Vagina (tissue), 2 donors: ENCODE measurements around the gene KLHL29.

Experiments used
- CTCF ChIP-seq, 3 experiments: fragments of 450-650 bp in 2 of 3; fragments of 200-600 bp in 1 of 3; sonication (generic) in 1 of 3; IDR thresholded peaks; one replicate each; pipeline ENCODE4 v1.5.1; 2017 to 2019; ENCODE audit warnings: antibody characterized with exemption in 3 of 3, mild to moderate bottlenecking in 2 of 3, moderate library complexity in 2 of 3
- POLR2A ChIP-seq, 2 donors: fragments of 450-650 bp; IDR thresholded peaks; one replicate each; pipeline ENCODE4 v1.6.1; 2017; ENCODE audit warnings: antibody characterized with exemption in 2 of 2, mild to moderate bottlenecking in 2 of 2, moderate library complexity in 2 of 2
- POLR2AphosphoS5 ChIP-seq, 2 donors: sonication (generic); formaldehyde crosslinking; IDR thresholded peaks; one replicate each; pipeline ENCODE4 v1.9.0; 2017; ENCODE audit warnings: antibody characterized with exemption in 2 of 2, mild to moderate bottlenecking in 2 of 2, low read depth in 1 of 2; ENCODE audit not compliant: insufficient read depth in 1 of 2

GRCh38 chr2:23583467-23583866 is 198.5 kb downstream of the KLHL29 start:
- no peak for TF ChIP-seq CTCF (IDR thresholded peaks at IDR 0.05)
- TF ChIP-seq POLR2A (IDR thresholded peaks at IDR 0.05), result no peak
- TF ChIP-seq POLR2AphosphoS5 (IDR thresholded peaks at IDR 0.05; ENCODE audit: insufficient read depth in 1 of 2, low read depth in 1 of 2), result no peak
